ENCODE data around the gene ANO8. TPM values are rescaled to one million over a fixed set of nuclear protein-coding genes. Genes with fewer than 3 reads are reported as not detected.
A peak's percentile ranks its signal among the peaks of the same experiment; 100 is the strongest.
"Not testable (repeated sequence)": the region's sequence is repeated elsewhere in the genome, so short reads cannot be mapped to it uniquely, and the experiment has no call there.

The ANO8 gene
- total and polyA plus RNA-seq, 12 donors, result 4.4 to 78.0 (median 27.9) TPM

- no peak for TF ChIP-seq POLR2A (IDR thresholded peaks at IDR 0.05)
- TF ChIP-seq CTCF (IDR thresholded peaks at IDR 0.05), result no peak
- 66 to 84% (median 75%) methylated on average over 8 to 13 of the region's 13 CpGs for WGBS, 4 donors
These were observed 43.6 kb upstream of the ANO8 start for GRCh38 chr19:17378271-17378670.

GRCh38 chr19:17376935-17377600 lies 42.4 kb upstream of the ANO8 start, which contains the start of gene PLVAP:
Gene PLVAP (minus strand): TSS chr19:17377342. CDS start chr19:17377288, 54 bp downstream.
- Histone ChIP-seq H3K36me3 (replicated peaks in 1 of 2) (no peaks in the 10 kb centered on the region), H3K27ac (peak within 1 kb of the TSS in 1 of 5 donors; percentile 68), H3K9me3 (replicated peaks in 1 of 3) (no peaks in the 10 kb centered on the region), H3K4me1 (replicated peaks in 1 of 2) (no peaks in the 10 kb centered on the region), H3K27me3 (no peaks in the 10 kb centered on the region), H3K4me3 (peak within 1 kb of the TSS in 1 of 4 donors; percentile 23)
- intact Hi-C loops (cut with DNase I), result no loop called here
- 51 to 69% (median 57%) methylated on average over 25 to 39 of the region's 39 CpGs for whole genome bisulfite sequencing, 4 donors
- DNase-seq, result peak in 5 of 7 donors; percentile 26 to 78 (median 46)
- TF ChIP-seq POLR2A (IDR thresholded peaks at IDR 0.05), result peak in 1 of 2 donors; percentile 29
- no peak for TF ChIP-seq CTCF (IDR thresholded peaks at IDR 0.05)

More at GRCh38 chr19:17378271-17378670, 43.6 kb upstream of the ANO8 start:
- intact Hi-C loops (cut with DNase I), result no loop called here
- no peak for DNase-seq
- no peaks in the 10 kb centered on the region for H3K36me3 ChIP-seq (replicated peaks in 1 of 2)
- H3K4me3 ChIP-seq, result no peak overlapping the region
- H3K27me3 ChIP-seq, result no peaks in the 10 kb centered on the region
- peaks cover 9 to 10% of the 10 kb centered on the region in 2 donors for H3K4me1 ChIP-seq (replicated peaks in 1 of 2)
- H3K9me3 ChIP-seq (replicated peaks in 1 of 3), result no peaks in the 10 kb centered on the region
- no peak overlapping the region for H3K27ac ChIP-seq

- H3K36me3 ChIP-seq (replicated peaks in 1 of 2), result no peaks in the 10 kb centered on the region
- 39 to 63% (median 50%) methylated on average over 8 of the region's 8 CpGs for WGBS, 4 donors
- no peak for TF ChIP-seq CTCF (IDR thresholded peaks at IDR 0.05)
- TF ChIP-seq POLR2A (IDR thresholded peaks at IDR 0.05), result no peak
- no peaks in the 10 kb centered on the region for H3K27me3 ChIP-seq
- intact Hi-C loops (cut with DNase I), result no loop called here
- H3K4me1 ChIP-seq (replicated peaks in 1 of 2), result no peaks in the 10 kb centered on the region
- H3K9me3 ChIP-seq (replicated peaks in 1 of 3), result no peaks in the 10 kb centered on the region
- DNase-seq, result peak in 2 of 7 donors; percentile 40 to 48
- H3K4me3 ChIP-seq, result no peak overlapping the region
- peak overlapping the region in 1 of 5 donors; percentile 44 for H3K27ac ChIP-seq
These were observed 35.5 kb upstream of the ANO8 start for GRCh38 chr19:17370026-17370587.

- Histone ChIP-seq H3K27me3 (no peaks in the 10 kb centered on the region), H3K27ac (no peak overlapping the region), H3K4me1 (replicated peaks in 1 of 2) (no peaks in the 10 kb centered on the region), H3K9me3 (replicated peaks in 1 of 3) (no peaks in the 10 kb centered on the region), H3K4me3 (no peak overlapping the region), H3K36me3 (replicated peaks in 1 of 2) (no peaks in the 10 kb centered on the region)
- TF ChIP-seq POLR2A (IDR thresholded peaks at IDR 0.05) (no peak), CTCF (IDR thresholded peaks at IDR 0.05) (no peak)
- DNase-seq, result no peak
- 91 to 100% (median 93%) methylated on average over 4 to 22 of the region's 22 CpGs for WGBS, 4 donors
- intact Hi-C loops (cut with DNase I), result no loop called here
These were observed 30.7 kb upstream of the ANO8 start for GRCh38 chr19:17365361-17365760.

GRCh38 chr19:17363852-17364605 lies 29.4 kb upstream of the ANO8 start:
- DNase-seq; H3K4me3 ChIP-seq; H3K4me1 ChIP-seq (replicated peaks in 1 of 2); H3K9me3 ChIP-seq (replicated peaks in 1 of 3); H3K27ac ChIP-seq; intact Hi-C loops (cut with DNase I); H3K36me3 ChIP-seq (replicated peaks in 1 of 2); H3K27me3 ChIP-seq: not testable (repeated sequence)
- WGBS, 4 donors, result 82 to 92% (median 84%) methylated on average over 20 of the region's 20 CpGs

Data from adrenal gland (tissue), 12 donors.